Stimulated activated CD8-positive, alpha-beta memory T cell treated with anti-CD3 and anti-CD28 coated beads, Interleukin-12 subunit alpha, Interleukin-12 subunit beta, amount 100 ng/mL, for 1 hour (primary cell): Measurements from ENCODE around the gene SEC14L5.
"Not testable (repeated sequence)": the region's sequence is repeated elsewhere in the genome, so short reads cannot be mapped to it uniquely, and the experiment has no call there.

Experiments used
- DNase-seq: peaks from one replicate; pipeline ENCODE4 v3.0.0-alpha.2; 2020; ENCODE audit warnings: low read depth

SEC14L5 gene

DNA sequence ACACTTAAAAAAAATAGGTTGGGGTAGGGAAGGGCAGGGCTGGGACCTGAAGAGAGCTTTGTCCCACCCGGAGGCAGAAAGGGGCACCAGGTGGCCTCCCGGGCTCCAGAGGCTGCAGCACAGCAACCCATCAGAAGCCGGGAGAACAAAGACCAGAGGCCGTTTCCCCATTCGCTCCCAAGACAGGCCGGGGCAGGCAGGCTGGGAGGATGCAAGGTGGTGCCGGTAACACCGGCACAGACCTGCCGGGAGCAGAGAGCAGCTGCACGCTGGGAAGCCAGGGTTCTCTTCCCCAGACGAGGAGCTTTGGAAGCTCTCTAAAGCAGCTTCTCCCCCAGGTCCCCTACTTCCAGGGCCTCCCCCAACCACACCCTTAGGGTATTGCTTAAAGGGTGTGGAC lies 26.7 kb upstream of the SEC14L5 start:
- DNase-seq: no peak

- no peak for DNase-seq
These were observed 24.7 kb upstream of the SEC14L5 start for GRCh38 chr16:4933433-4933832.

- DNase-seq: no peak
These were observed 24.2 kb upstream of the SEC14L5 start for GRCh38 chr16:4933871-4934395.

GRCh38 chr16:4934591-4934990 lies 23.5 kb upstream of the SEC14L5 start:
- no peak for DNase-seq

- DNase-seq: no peak
These were observed 22.8 kb upstream of the SEC14L5 start for GRCh38 chr16:4935241-4935855.

DNA sequence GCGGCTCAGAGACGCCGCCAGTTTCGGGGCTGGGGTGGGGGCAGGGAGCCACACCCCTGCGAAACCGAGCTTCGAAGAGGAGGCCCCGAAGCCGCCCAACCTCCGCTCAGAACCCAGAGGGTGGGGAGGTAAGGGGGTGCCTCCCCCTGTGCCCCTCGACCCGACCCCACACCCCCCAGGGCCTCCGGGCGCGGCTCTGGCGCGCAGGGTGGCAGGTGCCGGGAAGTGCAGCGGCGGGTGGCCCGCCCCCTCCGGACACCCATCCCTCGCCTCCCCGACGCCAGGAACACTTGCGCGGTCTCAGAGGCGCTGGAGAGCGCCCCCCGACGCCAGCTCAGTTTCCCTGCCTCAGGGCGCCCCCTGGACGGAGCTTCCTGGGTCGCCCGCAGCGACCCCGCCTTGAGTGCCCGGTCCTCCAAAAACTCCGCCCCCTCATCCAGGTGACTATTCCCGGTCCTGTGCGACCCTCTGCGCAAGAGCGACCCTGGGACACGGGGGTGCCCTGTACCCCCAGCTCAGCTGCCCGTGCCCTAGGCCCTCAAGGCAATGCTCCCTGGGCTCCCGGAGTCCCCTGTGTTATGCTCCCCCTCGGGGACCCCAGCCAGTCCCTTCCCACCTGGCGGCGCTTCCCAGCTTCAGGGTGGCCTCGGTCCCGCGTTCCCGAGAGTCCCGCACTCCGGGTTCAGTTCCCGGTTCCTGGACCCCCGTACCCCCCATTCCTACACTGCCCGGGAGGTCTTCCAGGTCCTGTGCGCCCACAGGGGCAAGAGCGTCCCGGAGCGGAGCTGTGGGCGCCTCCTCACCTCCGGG lies 21.7 kb upstream of the SEC14L5 start:
- DNase-seq: no peak

DNA sequence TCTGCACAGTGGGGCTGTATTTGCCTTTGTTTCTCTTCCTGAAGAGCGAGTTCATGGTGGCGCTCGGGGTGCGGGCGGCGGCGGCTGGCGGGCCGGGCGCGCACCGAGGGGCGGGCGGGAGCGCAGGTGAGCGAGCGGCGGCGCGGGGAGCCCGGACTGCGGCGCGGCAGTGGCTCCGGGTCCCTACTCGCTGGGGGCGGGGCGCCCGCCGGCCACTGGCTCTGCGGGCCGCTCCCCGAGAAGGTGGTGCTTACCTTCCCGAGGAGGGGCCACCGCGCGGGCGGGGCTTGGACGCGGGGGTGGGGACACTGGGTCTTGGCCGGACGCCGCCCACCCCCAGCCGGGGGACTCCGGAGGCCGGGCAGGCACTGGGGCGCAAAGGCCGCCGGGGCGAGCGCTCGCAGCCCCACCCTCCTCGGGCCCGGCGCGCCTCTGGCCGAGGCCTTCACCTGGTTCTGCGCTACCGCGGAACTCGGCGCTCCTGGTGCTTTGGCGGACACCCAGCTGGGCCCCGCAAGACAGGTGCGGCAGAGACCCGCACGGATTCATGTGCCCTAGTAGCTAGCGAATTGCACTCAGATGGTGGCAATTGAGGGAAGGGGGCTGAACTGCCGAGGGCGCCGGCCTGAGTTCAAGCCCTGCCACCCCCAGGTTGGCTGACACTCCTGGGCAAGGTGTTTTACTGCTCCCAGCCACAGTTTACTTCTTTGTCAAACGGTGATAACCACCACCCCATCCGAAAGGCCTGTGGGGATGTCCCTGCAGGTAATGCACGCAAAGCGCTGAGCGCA lies 20.9 kb upstream of the SEC14L5 start, which contains the start of gene PPL:
TSS of gene PPL (minus strand) at position 158 of the 791 bp plus-strand sequence. CDS start at position 55, 103 bp downstream.
- DNase-seq: no peak

DNA sequence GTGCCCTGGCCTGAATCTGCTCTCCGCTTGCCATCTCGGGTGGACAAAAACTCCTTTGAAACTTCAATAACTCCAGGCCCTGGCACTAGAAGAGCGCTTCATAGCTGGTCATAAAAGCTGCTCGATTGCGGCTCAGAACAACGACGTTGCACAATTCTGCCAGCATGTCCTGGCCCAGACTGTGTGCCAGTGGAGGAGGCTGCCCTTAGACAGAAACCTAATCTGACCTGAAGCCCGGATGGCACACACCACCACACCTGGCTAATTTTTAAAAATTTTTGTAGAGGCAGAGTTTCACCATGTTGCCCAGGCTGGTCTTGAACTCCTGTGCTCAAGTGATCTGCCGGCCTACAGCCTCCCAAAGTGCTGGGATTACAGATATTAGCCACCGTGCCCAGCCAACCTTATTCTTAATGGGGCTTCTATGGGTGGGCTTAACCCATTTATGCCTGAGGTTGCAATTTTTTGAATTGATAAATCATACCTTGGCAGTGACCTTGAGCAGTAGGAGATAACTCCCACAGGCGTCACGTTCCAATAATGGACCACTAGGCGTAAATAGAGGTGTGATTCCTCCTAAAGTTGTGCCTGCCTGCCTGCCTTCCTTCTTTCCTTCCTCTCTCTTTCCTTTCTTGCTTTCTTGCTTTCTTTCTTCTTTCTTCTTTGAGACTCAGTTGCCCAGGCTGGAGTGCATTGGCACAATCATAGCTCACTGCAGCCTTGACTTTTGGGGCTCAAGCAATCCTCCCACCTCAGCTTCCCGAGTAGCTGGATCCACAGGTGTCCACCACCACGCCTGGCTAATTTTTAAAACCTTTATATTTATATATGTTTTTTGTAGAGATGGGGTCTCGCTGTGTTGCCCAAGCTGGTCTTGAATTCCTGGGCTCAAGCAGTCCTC lies 20.1 kb upstream of the SEC14L5 start:
- no peak for DNase-seq

DNA sequence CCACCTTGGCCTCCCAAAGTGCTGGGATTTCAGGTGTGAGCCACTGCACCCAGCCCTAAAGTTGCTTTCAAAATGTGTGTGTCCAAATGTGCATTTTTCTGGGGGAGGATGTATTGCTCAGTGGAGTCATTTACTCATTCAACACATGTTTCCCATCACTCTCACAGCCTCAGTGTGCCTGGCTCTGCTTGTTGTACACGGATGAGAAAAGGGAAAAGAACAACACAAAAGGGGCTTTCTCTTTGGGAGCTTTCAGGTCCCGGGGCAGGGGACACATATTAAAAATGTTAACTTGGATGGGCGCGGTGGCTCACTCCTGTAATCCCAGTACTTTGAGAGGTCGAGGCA lies 19.5 kb upstream of the SEC14L5 start:
- DNase-seq: no peak

DNA sequence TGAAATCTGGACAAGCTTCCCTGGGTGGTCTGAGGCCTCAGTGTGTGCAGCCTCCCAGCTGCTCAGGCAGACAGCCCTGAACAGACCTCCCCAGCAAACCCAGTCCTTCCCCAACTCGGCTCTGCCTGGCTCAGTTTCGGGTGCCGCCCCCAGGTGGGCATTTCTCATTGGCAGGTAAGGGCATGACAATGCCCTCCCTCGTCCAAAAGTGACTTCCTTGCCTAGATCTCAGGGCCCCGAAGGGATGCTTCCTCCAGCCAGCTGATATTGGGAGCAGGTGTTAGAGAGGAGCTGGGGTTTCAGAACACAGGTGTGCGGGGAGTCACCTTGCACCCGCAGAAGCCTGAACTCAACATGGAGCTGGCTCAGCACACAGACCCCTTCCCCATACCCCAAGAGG lies 17.4 kb upstream of the SEC14L5 start:
- no peak for DNase-seq

DNA sequence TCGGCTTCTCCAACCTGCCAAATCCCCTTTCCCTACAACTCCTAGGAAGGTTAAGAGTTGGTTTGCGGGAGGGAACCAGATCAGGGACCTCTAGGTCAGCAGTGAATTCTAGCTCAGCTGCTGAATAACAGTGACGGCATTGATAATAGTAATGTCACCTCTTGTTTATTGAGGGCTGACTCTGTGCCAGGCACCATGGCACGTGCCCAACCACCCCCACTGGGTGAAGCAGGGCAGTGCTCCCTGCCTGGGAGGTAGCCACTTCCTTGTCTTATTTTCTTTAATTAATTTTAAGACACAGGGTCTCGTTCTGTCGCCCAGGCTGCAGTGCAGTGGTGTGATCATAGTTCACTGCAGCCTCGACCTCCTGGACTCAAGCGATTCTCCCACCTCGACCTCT lies 15.6 kb upstream of the SEC14L5 start:
- DNase-seq: no peak

DNA sequence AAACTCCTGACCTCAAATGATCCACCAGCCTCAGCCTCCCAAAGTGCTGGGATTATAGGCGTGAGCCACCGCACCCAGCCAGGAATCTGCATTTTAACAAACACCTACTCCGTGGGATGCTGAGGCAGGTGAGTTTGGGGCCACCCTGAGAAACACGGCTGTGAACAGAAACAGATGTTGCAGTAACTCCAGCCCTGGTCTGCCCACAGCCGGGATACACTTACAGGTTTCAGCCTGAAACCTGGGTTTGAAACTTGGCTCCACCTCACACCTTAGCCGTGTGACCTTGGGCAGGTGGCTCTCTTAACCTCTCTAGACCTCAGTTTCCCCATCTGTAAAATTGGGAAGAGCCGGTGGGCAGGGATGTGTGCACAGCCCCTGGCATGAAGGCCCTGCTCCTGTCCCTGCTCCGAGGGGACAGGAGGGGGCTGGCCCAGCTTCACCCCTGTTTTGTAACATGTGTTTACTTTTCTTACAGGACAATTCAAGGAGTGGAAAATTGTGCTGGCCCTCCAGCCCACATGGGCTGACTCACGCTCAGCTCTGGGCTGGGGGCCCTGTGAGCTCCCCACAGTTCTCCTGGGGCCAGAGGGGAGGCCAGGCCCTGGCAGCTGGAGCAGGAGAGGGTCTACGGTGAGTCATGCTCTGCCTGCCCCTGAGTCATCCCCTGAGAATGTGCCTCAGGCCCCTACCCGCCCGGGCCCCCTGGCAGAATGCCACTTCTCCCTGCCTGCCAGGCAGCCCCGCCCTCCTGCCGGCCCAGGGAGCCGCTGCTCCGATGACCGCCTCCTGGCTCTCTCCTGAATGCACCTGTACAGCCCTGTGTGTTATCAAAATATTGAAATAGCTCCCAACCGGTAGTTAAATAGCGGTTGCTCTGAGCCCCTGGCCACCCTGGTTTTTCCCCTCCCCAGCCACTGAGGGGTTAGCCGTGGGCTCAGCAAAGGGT lies 13.5 kb upstream of the SEC14L5 start:
- no peak for DNase-seq

DNA sequence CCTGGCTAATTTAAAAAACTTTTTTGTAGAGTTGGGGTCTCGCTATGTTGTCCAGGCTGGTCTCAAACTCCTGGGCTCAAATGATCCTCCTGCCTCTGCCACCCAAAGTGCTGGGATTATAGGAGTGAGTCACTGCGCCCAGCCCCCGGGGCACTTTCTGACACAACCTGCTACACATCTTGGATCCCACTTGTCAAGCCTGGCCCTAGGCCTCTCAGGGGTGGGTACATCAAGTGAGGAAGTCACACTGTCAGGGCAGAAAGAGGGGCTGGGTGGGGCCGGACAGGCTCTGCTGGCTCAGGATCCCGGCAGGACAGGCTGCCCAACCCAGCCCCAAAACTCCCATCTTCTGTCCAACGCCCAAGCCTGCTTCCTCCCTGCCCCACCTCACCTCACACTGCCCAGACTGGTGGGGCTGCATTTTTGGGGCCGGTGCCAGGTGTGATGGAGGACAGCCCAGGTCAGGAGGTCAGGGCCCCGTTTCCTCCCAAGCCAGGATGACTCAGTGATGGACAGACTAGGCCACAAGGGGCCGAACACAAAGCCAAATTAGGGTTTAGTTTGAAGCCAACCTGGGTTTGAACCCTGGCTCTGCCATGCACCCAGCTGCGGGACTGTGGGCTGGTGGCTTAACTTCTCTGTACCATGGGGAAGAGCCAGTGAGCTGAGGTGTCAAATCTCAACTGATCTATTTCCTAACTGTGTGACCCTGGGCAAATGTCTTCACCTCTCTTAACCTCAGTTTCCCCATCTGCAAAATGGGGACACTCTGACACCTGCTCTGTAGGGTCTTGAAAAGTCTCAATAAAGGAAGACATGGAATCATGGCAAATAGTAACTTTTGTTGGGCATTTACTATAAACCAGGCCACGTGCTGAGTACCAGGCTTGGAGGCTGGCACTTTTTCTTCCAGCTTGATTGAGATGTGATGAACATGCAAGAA lies 12.3 kb upstream of the SEC14L5 start:
- no peak for DNase-seq

DNA sequence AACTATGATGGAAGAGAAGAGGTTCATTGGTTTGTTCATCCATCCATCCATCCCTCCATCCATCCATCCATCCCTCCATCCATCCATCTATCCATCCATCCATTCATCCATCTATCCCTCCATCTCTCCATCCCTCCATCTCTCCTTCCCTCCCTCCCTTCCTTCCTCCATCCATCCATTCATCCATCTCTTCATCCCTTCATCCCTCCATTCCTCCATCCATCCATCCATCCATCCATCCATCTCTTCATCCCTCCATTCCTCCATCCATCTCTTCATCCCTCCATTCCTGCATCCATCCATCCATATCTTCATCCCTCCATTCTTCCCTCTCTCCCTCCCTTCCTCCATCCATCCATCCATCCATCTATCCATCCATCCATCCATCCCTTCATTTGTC lies 11.2 kb upstream of the SEC14L5 start:
- DNase-seq: no peak

DNA sequence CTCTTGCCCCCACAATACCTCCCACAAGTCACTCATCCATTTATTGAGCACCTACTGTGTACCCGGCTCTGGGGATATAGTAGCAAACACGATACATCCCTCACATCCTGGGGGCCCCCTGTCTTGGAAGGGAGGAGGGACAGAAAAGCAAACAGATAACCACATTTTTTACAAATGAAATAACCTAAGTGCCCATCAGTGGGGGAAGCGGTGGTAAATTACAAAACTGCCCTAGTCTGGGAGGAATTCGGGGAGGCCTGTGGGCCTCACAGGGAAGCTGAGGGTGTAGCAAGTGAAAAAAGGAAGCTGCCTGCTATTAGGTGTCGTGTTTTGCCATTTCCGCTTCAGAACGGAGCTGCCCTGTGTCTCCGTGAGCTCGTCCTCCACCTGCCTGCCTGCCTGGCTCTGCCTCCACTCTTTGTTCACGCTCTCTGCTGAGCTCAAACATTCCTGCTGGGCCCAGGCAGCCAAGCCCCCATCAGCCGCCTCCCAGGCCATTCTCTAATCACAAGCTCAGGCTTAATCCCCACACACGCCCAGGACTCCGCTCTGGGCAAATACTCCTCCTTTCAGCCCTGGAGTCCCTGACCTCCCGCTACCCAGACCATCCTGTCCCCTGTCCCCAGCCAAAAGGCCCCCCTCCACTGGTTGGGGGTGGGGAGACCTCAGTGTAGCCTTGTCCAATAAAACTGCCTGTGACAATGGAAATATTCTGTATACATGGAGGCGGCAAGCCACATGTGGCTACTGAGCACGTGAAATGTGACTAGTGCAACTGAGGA lies 10.2 kb upstream of the SEC14L5 start:
- DNase-seq: no peak

- no peak for DNase-seq
These were observed 9.0 kb upstream of the SEC14L5 start for GRCh38 chr16:4948903-4949766.

DNA sequence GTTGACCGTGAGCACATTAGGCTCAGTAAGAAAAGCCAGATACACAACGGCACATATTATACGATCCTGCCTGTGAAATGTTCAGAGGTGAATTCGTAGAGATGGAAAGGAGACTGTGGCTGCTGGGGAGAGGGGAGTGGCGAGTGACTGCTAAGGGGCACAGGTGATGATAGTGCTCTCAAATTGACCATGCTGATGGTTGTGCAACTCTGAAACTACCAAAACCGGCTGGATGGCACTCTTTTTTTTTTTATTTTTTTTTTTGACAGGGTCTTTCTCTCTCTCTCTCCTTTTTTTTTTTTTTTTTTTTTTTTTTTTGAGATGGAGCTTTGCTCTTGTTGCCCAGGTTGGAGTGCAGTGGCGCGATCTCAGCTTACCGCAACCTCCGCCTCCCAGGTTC lies 8.1 kb upstream of the SEC14L5 start:
- no peak for DNase-seq

DNA sequence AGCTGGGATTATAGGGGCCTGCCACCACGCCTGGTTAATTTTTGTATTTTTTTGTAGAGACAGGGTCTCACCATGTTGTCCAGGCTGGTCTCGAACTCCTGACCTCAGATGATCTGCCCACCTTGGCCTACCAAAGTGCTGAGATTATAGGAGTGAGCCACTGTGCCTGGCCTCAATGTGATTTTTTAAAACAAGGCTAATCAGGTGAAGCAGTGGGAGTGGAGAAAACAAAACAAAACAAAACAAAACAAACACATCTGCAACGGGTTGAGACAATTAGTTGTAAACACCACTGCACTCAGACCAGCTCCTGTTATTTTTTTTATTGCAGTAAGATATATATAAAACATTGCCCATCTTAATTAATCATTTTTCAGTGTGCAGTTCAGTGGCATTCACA lies 6.5 kb upstream of the SEC14L5 start:
- not testable (repeated sequence) for DNase-seq
